PFSK-1 (cell line): ENCODE results near the gene CHMP5.

Source experiments
- POLR2AphosphoS5 ChIP-seq: IDR thresholded peaks from 2 replicates; pipeline ENCODE4 v1.6.1; 2012; ENCODE audit warnings: low read depth, mild to moderate bottlenecking, control low read depth, low read length, moderate library complexity
- SIN3A ChIP-seq: IDR thresholded peaks from 2 replicates; pipeline ENCODE4 v1.6.1; 2012; ENCODE audit warnings: mild to moderate bottlenecking, low read length, moderate library complexity, borderline replicate concordance; ENCODE audit not compliant: insufficient read depth
- TAF1 ChIP-seq: IDR thresholded peaks from 2 replicates; pipeline ENCODE4 v1.6.1; 2012; ENCODE audit warnings: low read length, control low read depth, borderline replicate concordance; ENCODE audit not compliant: insufficient read depth
- TF ChIP-seq, protein P1 (sequence below), 2 experiments: IDR thresholded peaks; 2 replicates each; pipeline versions ENCODE4 v1.6.1 to v1.8.0; 2011 to 2012; ENCODE audit warnings: low read depth in 2 of 2, low read length in 2 of 2, control low read depth in 1 of 2, inconsistent platforms in 1 of 2, mild to moderate bottlenecking in 1 of 2, moderate library complexity in 1 of 2; ENCODE audit not compliant: insufficient read depth in 1 of 2

- TF ChIP-seq TAF1, result no peak
- no peak for TF ChIP-seq SIN3A
- no peak for TF ChIP-seq POLR2AphosphoS5
- TF ChIP-seq, protein P1, sequence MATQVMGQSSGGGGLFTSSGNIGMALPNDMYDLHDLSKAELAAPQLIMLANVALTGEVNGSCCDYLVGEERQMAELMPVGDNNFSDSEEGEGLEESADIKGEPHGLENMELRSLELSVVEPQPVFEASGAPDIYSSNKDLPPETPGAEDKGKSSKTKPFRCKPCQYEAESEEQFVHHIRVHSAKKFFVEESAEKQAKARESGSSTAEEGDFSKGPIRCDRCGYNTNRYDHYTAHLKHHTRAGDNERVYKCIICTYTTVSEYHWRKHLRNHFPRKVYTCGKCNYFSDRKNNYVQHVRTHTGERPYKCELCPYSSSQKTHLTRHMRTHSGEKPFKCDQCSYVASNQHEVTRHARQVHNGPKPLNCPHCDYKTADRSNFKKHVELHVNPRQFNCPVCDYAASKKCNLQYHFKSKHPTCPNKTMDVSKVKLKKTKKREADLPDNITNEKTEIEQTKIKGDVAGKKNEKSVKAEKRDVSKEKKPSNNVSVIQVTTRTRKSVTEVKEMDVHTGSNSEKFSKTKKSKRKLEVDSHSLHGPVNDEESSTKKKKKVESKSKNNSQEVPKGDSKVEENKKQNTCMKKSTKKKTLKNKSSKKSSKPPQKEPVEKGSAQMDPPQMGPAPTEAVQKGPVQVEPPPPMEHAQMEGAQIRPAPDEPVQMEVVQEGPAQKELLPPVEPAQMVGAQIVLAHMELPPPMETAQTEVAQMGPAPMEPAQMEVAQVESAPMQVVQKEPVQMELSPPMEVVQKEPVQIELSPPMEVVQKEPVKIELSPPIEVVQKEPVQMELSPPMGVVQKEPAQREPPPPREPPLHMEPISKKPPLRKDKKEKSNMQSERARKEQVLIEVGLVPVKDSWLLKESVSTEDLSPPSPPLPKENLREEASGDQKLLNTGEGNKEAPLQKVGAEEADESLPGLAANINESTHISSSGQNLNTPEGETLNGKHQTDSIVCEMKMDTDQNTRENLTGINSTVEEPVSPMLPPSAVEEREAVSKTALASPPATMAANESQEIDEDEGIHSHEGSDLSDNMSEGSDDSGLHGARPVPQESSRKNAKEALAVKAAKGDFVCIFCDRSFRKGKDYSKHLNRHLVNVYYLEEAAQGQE (IDR thresholded peaks at IDR 0.05; ENCODE audit: insufficient read depth in 1 of 2, low read depth in 2 of 2, low read length in 2 of 2), result no peak
Measured at GRCh38 chr9:33263131-33264002, 1.5 kb upstream of the CHMP5 start.
